Suprapubic skin (tissue), 4 donors: Measurements from ENCODE around the gene PCNX1. TPM values are rescaled to one million over a fixed set of nuclear protein-coding genes. Genes with fewer than 3 reads are reported as not detected.
"Not testable (repeated sequence)": the region's sequence is repeated elsewhere in the genome, so short reads cannot be mapped to it uniquely, and the experiment has no call there.

Experiments
- DNase-seq, 2 donors: peaks; one replicate each; pipeline ENCODE4 v3.0.0-alpha.2; 2019; ENCODE audit warnings: low spot score in 2 of 2
- H3K27ac ChIP-seq: fragments of 200-600 bp; sonication (generic); one replicate; pipeline ENCODE4 v1.5.1; 2019
- H3K27me3 ChIP-seq: fragments of 200-600 bp; sonication (generic); one replicate; pipeline ENCODE4 v1.5.1; 2019
- H3K36me3 ChIP-seq: fragments of 200-600 bp; sonication (generic); one replicate; pipeline ENCODE4 v1.5.1; 2019
- H3K4me1 ChIP-seq: fragments of 200-600 bp; sonication (generic); one replicate; pipeline ENCODE4 v1.5.1; 2019
- H3K4me3 ChIP-seq: fragments of 200-600 bp; sonication (generic); one replicate; pipeline ENCODE4 v1.5.1; 2019; ENCODE audit warnings: mild to moderate bottlenecking
- H3K9me3 ChIP-seq: fragments of 200-600 bp; sonication (generic); one replicate; pipeline ENCODE4 v1.5.1; 2019
- CTCF ChIP-seq, 2 donors: fragments of 200-600 bp in 1 of 2; fragments of 450-650 bp in 1 of 2; sonication (generic) in 1 of 2; IDR thresholded peaks; one replicate each; pipeline ENCODE4 v1.5.1; 2016 to 2019; ENCODE audit warnings: antibody characterized with exemption in 2 of 2, mild to moderate bottlenecking in 1 of 2, moderate library complexity in 1 of 2
- EP300 ChIP-seq: sonication (generic); formaldehyde crosslinking; IDR thresholded peaks from one replicate; pipeline ENCODE4 v1.6.1; 2017; ENCODE audit warnings: antibody characterized with exemption
- POLR2A ChIP-seq, 2 donors: fragments of 450-650 bp; IDR thresholded peaks; one replicate each; pipeline ENCODE4 v1.6.1; 2017; ENCODE audit warnings: antibody characterized with exemption in 2 of 2, mild to moderate bottlenecking in 2 of 2, moderate library complexity in 2 of 2
- POLR2AphosphoS5 ChIP-seq, 3 donors: sonication (generic); formaldehyde crosslinking; IDR thresholded peaks; one replicate each; pipeline ENCODE4 v1.6.1; 2017; ENCODE audit warnings: antibody characterized with exemption in 3 of 3
- WGBS: methylation state at CpG from one replicate; pipeline ENCODE4 v1.1.5; 2018; 5-methylcytosine and 5-hydroxymethylcytosine counted together
- total RNA-seq, 4 donors: library from RNA; depleted of rRNA; stranded (reverse); fragments of >200 nt; gene quantifications; one replicate each; pipeline ENCODE4 v1.1.0, GENCODE V29; 2016

The PCNX1 gene
- total RNA-seq, 4 donors from 2014 or later = 22.0 to 95.4 (median 29.7) TPM

GRCh38 chr14:70942342-70942706, 35.1 kb downstream of the PCNX1 start:
- Histone ChIP-seq H3K27me3 (no peaks in the 10 kb centered on the region), H3K4me3 (no peak overlapping the region), H3K9me3 (no peaks in the 10 kb centered on the region), H3K4me1 (no peaks in the 10 kb centered on the region), H3K36me3 (peaks cover 6% of the 10 kb centered on the region), H3K27ac (no peak overlapping the region)
- no peak for TF ChIP-seq EP300
- no peak for TF ChIP-seq POLR2A (IDR thresholded peaks at IDR 0.05)
- no peak for TF ChIP-seq POLR2AphosphoS5 (IDR thresholded peaks at IDR 0.05)
- no peak for TF ChIP-seq CTCF (IDR thresholded peaks at IDR 0.05)
- DNase-seq = no peak

GRCh38 chr14:70942721-70943120, 35.5 kb downstream of the PCNX1 start:
- not testable (repeated sequence) for H3K9me3 ChIP-seq, DNase-seq, H3K4me3 ChIP-seq, H3K27ac ChIP-seq, H3K27me3 ChIP-seq, H3K4me1 ChIP-seq
- peaks cover 10% of the 10 kb centered on the region for H3K36me3 ChIP-seq
- 70% methylated on average over 3 of the region's 3 CpGs for WGBS

GRCh38 chr14:70943838-70944237, 36.6 kb downstream of the PCNX1 start:
- Histone ChIP-seq H3K4me3 (no peak overlapping the region), H3K27me3 (no peaks in the 10 kb centered on the region), H3K4me1 (no peaks in the 10 kb centered on the region), H3K27ac (no peak overlapping the region), H3K36me3 (peaks cover 19% of the 10 kb centered on the region), H3K9me3 (no peaks in the 10 kb centered on the region)
- whole genome bisulfite sequencing = no CpG with 5 or more reads among the region's 1 CpG
- TF ChIP-seq POLR2A (IDR thresholded peaks at IDR 0.05) (no peak), EP300 (no peak), POLR2AphosphoS5 (IDR thresholded peaks at IDR 0.05) (no peak), CTCF (IDR thresholded peaks at IDR 0.05) (no peak)
- no peak for DNase-seq

- H3K27ac ChIP-seq = no peak overlapping the region
- H3K36me3 ChIP-seq = peaks cover 28% of the 10 kb centered on the region
- H3K9me3 ChIP-seq = no peaks in the 10 kb centered on the region
- WGBS = 94% methylated on average over 8 of the region's 8 CpGs
- no peak for DNase-seq
- no peaks in the 10 kb centered on the region for H3K27me3 ChIP-seq
- no peak overlapping the region for H3K4me3 ChIP-seq
- TF ChIP-seq POLR2AphosphoS5 (IDR thresholded peaks at IDR 0.05) = no peak
- no peak for TF ChIP-seq EP300
- no peak for TF ChIP-seq POLR2A (IDR thresholded peaks at IDR 0.05)
- no peak for TF ChIP-seq CTCF (IDR thresholded peaks at IDR 0.05)
- no peaks in the 10 kb centered on the region for H3K4me1 ChIP-seq
Observed at GRCh38 chr14:70947739-70948138, 40.5 kb downstream of the PCNX1 start.

- DNase-seq = no peak
- Histone ChIP-seq H3K27ac (no peak overlapping the region), H3K4me3 (no peak overlapping the region), H3K4me1 (peaks cover 5% of the 10 kb centered on the region), H3K9me3 (no peaks in the 10 kb centered on the region), H3K27me3 (no peaks in the 10 kb centered on the region), H3K36me3 (peaks cover 21% of the 10 kb centered on the region)
- TF ChIP-seq CTCF (IDR thresholded peaks at IDR 0.05) = no peak
- no peak for TF ChIP-seq POLR2AphosphoS5 (IDR thresholded peaks at IDR 0.05)
- TF ChIP-seq EP300 = no peak
- no peak for TF ChIP-seq POLR2A (IDR thresholded peaks at IDR 0.05)
- 94% methylated on average over 3 of the region's 3 CpGs for WGBS
Observed at GRCh38 chr14:70952485-70952884, 45.2 kb downstream of the PCNX1 start.

GRCh38 chr14:70954068-70954467, 46.8 kb downstream of the PCNX1 start:
- Histone ChIP-seq H3K36me3 (peaks cover 9% of the 10 kb centered on the region), H3K27ac (no peak overlapping the region), H3K27me3 (no peaks in the 10 kb centered on the region), H3K4me1 (peaks cover 5% of the 10 kb centered on the region), H3K4me3 (no peak overlapping the region), H3K9me3 (no peaks in the 10 kb centered on the region)
- 92% methylated on average over 1 of the region's 1 CpG for WGBS
- TF ChIP-seq EP300 (no peak), POLR2AphosphoS5 (IDR thresholded peaks at IDR 0.05) (no peak), POLR2A (IDR thresholded peaks at IDR 0.05) (no peak), CTCF (IDR thresholded peaks at IDR 0.05) (no peak)
- no peak for DNase-seq
